Sigmoid colon (tissue), 7 donors: ENCODE measurements around the gene MCMBP. TPM values are rescaled to one million over a fixed set of nuclear protein-coding genes. Genes with fewer than 3 reads are reported as not detected.

Experiments used
- DNase-seq: peaks from one replicate; pipeline ENCODE4 v3.0.0-alpha.2; 2019
- H3K27ac ChIP-seq, 4 donors: fragments of 200-600 bp; sonication (generic); one replicate each; pipeline ENCODE4 v1.5.1; 2016 to 2019; ENCODE audit warnings: mild to moderate bottlenecking in 1 of 4
- H3K27me3 ChIP-seq, 3 donors: fragments of 200-600 bp; sonication (generic); one replicate each; pipeline ENCODE4 v1.5.1; 2019; ENCODE audit warnings: mild to moderate bottlenecking in 1 of 3
- H3K36me3 ChIP-seq, 4 donors: fragments of 200-600 bp; sonication (generic); one replicate each; pipeline ENCODE4 v1.5.1; 2016 to 2019
- H3K4me1 ChIP-seq, 4 donors: fragments of 200-600 bp; sonication (generic); one replicate each; pipeline ENCODE4 v1.5.1; 2017 to 2019
- H3K4me3 ChIP-seq, 4 donors: fragments of 200-600 bp; sonication (generic); one replicate each; pipeline ENCODE4 v1.5.1; 2017 to 2019; ENCODE audit warnings: mild to moderate bottlenecking in 2 of 4, moderate library complexity in 1 of 4
- H3K9me3 ChIP-seq, 4 donors: fragments of 200-600 bp in 3 of 4; sonication (generic) in 3 of 4; one replicate each; pipeline versions ENCODE4 v1.5.1 to v1.6.1; 2013 to 2019
- CTCF ChIP-seq, 4 experiments: fragments of 450-650 bp in 3 of 4; fragments of 200-600 bp in 1 of 4; IDR thresholded peaks; one replicate each; pipeline ENCODE4 v1.5.1; 2016 to 2019; ENCODE audit warnings: antibody characterized with exemption in 4 of 4, mild to moderate bottlenecking in 3 of 4, moderate library complexity in 2 of 4
- EP300 ChIP-seq, 4 donors: sonication (generic); formaldehyde crosslinking; IDR thresholded peaks; one replicate each; pipeline ENCODE4 v1.6.1; 2017; ENCODE audit warnings: antibody characterized with exemption in 4 of 4
- POLR2A ChIP-seq, 2 donors: fragments of 450-650 bp; IDR thresholded peaks; one replicate each; pipeline ENCODE4 v1.6.1; 2016; ENCODE audit warnings: antibody characterized with exemption in 2 of 2, mild to moderate bottlenecking in 2 of 2, moderate library complexity in 2 of 2
- POLR2AphosphoS5 ChIP-seq, 4 donors: sonication (generic); formaldehyde crosslinking; IDR thresholded peaks; one replicate each; pipeline ENCODE4 v1.6.1; 2017; ENCODE audit warnings: antibody characterized with exemption in 4 of 4
- WGBS, 2 donors: extraction: QIAGEN DNeasy Blood & Tissue Kit; methylation state at CpG; one replicate each; pipeline ENCODE4 v1.1.7; 2013; 5-methylcytosine and 5-hydroxymethylcytosine counted together
- intact Hi-C: fragments of 100-400 bp; cut with DNase I; formaldehyde crosslinking; loops from one replicate; pipeline ENCODE4 v1.15.1; 2023
- polyA plus RNA-seq, 3 donors: library from polyadenylated mRNA; stranded (reverse); fragments of 200-250 nt; gene quantifications; one replicate each; pipeline ENCODE4 v1.2.3, GENCODE V29; 2013
- total RNA-seq, 4 donors: library from RNA; depleted of rRNA; stranded (reverse); fragments of >200 nt; gene quantifications; one replicate each; pipeline ENCODE4 v1.1.0, GENCODE V29; 2016
- donor health status: healthy with polysubstance abuse.
- donor health status: Bipolar disorder and iron deficiency.
- donor health status: healthy.

Gene MCMBP
- total and polyA plus RNA-seq, 7 donors, result 20.4 to 64.9 (median 36.8) TPM

GRCh38 chr10:119845656-119846055, 27.0 kb downstream of the MCMBP start:
- TF ChIP-seq POLR2A (IDR thresholded peaks at IDR 0.05), result no peak
- TF ChIP-seq POLR2AphosphoS5 (IDR thresholded peaks at IDR 0.05), result no peak
- no peak for TF ChIP-seq EP300 (IDR thresholded peaks at IDR 0.05)
- TF ChIP-seq CTCF (IDR thresholded peaks at IDR 0.05), result no peak
- DNase-seq, result no peak
- no peak overlapping the region for H3K4me3 ChIP-seq
- H3K4me1 ChIP-seq, result peaks cover 0 to 16% (median 9%) of the 10 kb centered on the region in 4 donors
- intact Hi-C loops, result no loop called here
- no peaks in the 10 kb centered on the region for H3K27me3 ChIP-seq
- WGBS, 2 donors, result 96 to 100% methylated on average over 1 of the region's 1 CpG
- H3K36me3 ChIP-seq, result peaks cover 7 to 93% (median 50%) of the 10 kb centered on the region in 4 donors
- H3K9me3 ChIP-seq, result no peaks in the 10 kb centered on the region
- no peak overlapping the region for H3K27ac ChIP-seq

GRCh38 chr10:119834188-119834587, 38.5 kb downstream of the MCMBP start:
- H3K36me3 ChIP-seq, result peaks cover 21 to 99% (median 36%) of the 10 kb centered on the region in 4 donors

GRCh38 chr10:119832951-119833350, 39.7 kb downstream of the MCMBP start:
- Histone ChIP-seq H3K27me3 (no peaks in the 10 kb centered on the region), H3K4me3 (no peak overlapping the region), H3K4me1 (peaks cover 0 to 7% (median 0%) of the 10 kb centered on the region in 4 donors), H3K9me3 (no peaks in the 10 kb centered on the region), H3K36me3 (peaks cover 10 to 96% (median 31%) of the 10 kb centered on the region in 4 donors), H3K27ac (no peak overlapping the region)
- no peak for TF ChIP-seq EP300 (IDR thresholded peaks at IDR 0.05)
- no peak for TF ChIP-seq CTCF (IDR thresholded peaks at IDR 0.05)
- no peak for TF ChIP-seq POLR2A (IDR thresholded peaks at IDR 0.05)
- no peak for TF ChIP-seq POLR2AphosphoS5 (IDR thresholded peaks at IDR 0.05)
- WGBS, 2 donors, result 59 to 78% methylated on average over 2 of the region's 2 CpGs
- intact Hi-C loops, result no loop called here
- DNase-seq, result no peak

More at GRCh38 chr10:119834188-119834587, 38.5 kb downstream of the MCMBP start:
- no peak for TF ChIP-seq EP300 (IDR thresholded peaks at IDR 0.05)
- TF ChIP-seq CTCF (IDR thresholded peaks at IDR 0.05), result no peak
- no peak for TF ChIP-seq POLR2A (IDR thresholded peaks at IDR 0.05)
- TF ChIP-seq POLR2AphosphoS5 (IDR thresholded peaks at IDR 0.05), result no peak
- H3K4me1 ChIP-seq, result peaks cover 0 to 7% (median 0%) of the 10 kb centered on the region in 4 donors
- H3K9me3 ChIP-seq, result no peaks in the 10 kb centered on the region
- no peak overlapping the region for H3K27ac ChIP-seq
- WGBS, 2 donors, result 88 to 89% methylated on average over 4 of the region's 4 CpGs
- no peak for DNase-seq
- H3K4me3 ChIP-seq, result no peak overlapping the region
- intact Hi-C loops, result no loop called here
- H3K27me3 ChIP-seq, result no peaks in the 10 kb centered on the region

GRCh38 chr10:119831656-119832055, 41.0 kb downstream of the MCMBP start:
- intact Hi-C loops, result no loop called here
- Histone ChIP-seq H3K4me1 (peaks cover 0 to 7% (median 0%) of the 10 kb centered on the region in 4 donors), H3K4me3 (no peak overlapping the region), H3K27me3 (no peaks in the 10 kb centered on the region), H3K27ac (no peak overlapping the region), H3K36me3 (peaks cover 7 to 93% (median 29%) of the 10 kb centered on the region in 4 donors), H3K9me3 (no peaks in the 10 kb centered on the region)
- whole genome bisulfite sequencing, 2 donors, result 91% methylated on average over 11 of the region's 11 CpGs
- DNase-seq, result no peak
- TF ChIP-seq EP300 (IDR thresholded peaks at IDR 0.05), result no peak
- no peak for TF ChIP-seq POLR2A (IDR thresholded peaks at IDR 0.05)
- no peak for TF ChIP-seq CTCF (IDR thresholded peaks at IDR 0.05)
- TF ChIP-seq POLR2AphosphoS5 (IDR thresholded peaks at IDR 0.05), result no peak

GRCh38 chr10:119830851-119831250, 41.8 kb downstream of the MCMBP start:
- no peak for DNase-seq
- no peaks in the 10 kb centered on the region for H3K27me3 ChIP-seq
- no peak overlapping the region for H3K4me3 ChIP-seq
- WGBS, 2 donors, result 95 to 98% methylated on average over 4 of the region's 4 CpGs
- intact Hi-C loops, result no loop called here
- peaks cover 0 to 7% (median 0%) of the 10 kb centered on the region in 4 donors for H3K4me1 ChIP-seq
- TF ChIP-seq CTCF (IDR thresholded peaks at IDR 0.05) (no peak), EP300 (IDR thresholded peaks at IDR 0.05) (no peak)
- no peaks in the 10 kb centered on the region for H3K9me3 ChIP-seq
- peaks cover 7 to 91% (median 22%) of the 10 kb centered on the region in 4 donors for H3K36me3 ChIP-seq
- peak overlapping the region in 1 of 4 donors; percentile 13 for H3K27ac ChIP-seq
